ENCODE measurements around the gene SNF8.

- TF ChIP-seq POLR2A (IDR thresholded peaks at IDR 0.05) (no peak), CTCF (IDR thresholded peaks at IDR 0.05) (no peak)
These were observed 62.4 kb downstream of the SNF8 start for GRCh38 chr17:48882272-48882671.

Measured in Peyer's patch (tissue), 4 donors.